Right ventricle myocardium superior (tissue), 1 donor: Measurements from ENCODE around the gene SLC35E4. TPM values are rescaled to one million over a fixed set of nuclear protein-coding genes. Genes with fewer than 3 reads are reported as not detected.
"Not testable (repeated sequence)": the region's sequence is repeated elsewhere in the genome, so short reads cannot be mapped to it uniquely, and the experiment has no call there.

Experiments used
- ATAC-seq: fragments of 200-7000 bp; cut with Tn5 transposase; one replicate; pipeline ENCODE4 v1.9.1; 2020; ENCODE audit warnings: mild to moderate bottlenecking; ENCODE audit not compliant: poor library complexity
- DNase-seq: peaks from one replicate; pipeline ENCODE4 v3.0.0-alpha.2; 2020
- intact Hi-C: fragments of 100-400 bp; cut with DNase I; formaldehyde crosslinking; loops from one replicate; pipeline ENCODE4 v1.11.2; 2022
- total RNA-seq: library from RNA; stranded (reverse); fragmentation: NEBNext Ultra II Directional; extraction: Animal tissue kit (Norgen Biotek cat#: 25700); gene quantifications from one replicate; pipeline ENCODE4 v1.2.1, GENCODE V29; 2021
- donor health status: DM: no; HTN: yes; CAD: no; lungs with severe emphysema.

Gene SLC35E4
- total RNA-seq, 1 donor from 2014 or later = 4.1 TPM

- intact Hi-C loops = no loop called here
- ATAC-seq (peak; percentile 44), DNase-seq (peak; percentile 63)
Measured at GRCh38 chr22:30609260-30610185, 26.1 kb upstream of the SLC35E4 start.

GRCh38 chr22:30610299-30610698, 25.3 kb upstream of the SLC35E4 start:
- DNase-seq (peak; percentile 70), ATAC-seq (no peak)
- intact Hi-C loops = no loop called here

GRCh38 chr22:30611197-30611596, 24.4 kb upstream of the SLC35E4 start:
- intact Hi-C loops = no loop called here
- no peak for DNase-seq
- no peak for ATAC-seq

GRCh38 chr22:30612789-30613188, 22.8 kb upstream of the SLC35E4 start:
- ATAC-seq (no peak), DNase-seq (no peak)
- intact Hi-C loops = no loop called here

- DNase-seq = no peak
- intact Hi-C loops = no loop called here
Measured at GRCh38 chr22:30614268-30614667, 21.3 kb upstream of the SLC35E4 start.

GRCh38 chr22:30614879-30615278, 20.7 kb upstream of the SLC35E4 start:
- no peak for ATAC-seq
- intact Hi-C loops = no loop called here

More at GRCh38 chr22:30614268-30614667, 21.3 kb upstream of the SLC35E4 start:
- no peak for ATAC-seq

GRCh38 chr22:30615543-30615954, 20.0 kb upstream of the SLC35E4 start:
- peak; percentile 29 for ATAC-seq
- intact Hi-C loops = no loop called here

More at GRCh38 chr22:30614879-30615278, 20.7 kb upstream of the SLC35E4 start:
- DNase-seq = no peak

GRCh38 chr22:30617819-30618218, 17.8 kb upstream of the SLC35E4 start:
- DNase-seq (no peak), ATAC-seq (no peak)
- intact Hi-C loops = no loop called here

More at GRCh38 chr22:30615543-30615954, 20.0 kb upstream of the SLC35E4 start:
- DNase-seq = no peak

GRCh38 chr22:30619909-30620308, 15.7 kb upstream of the SLC35E4 start:
- ATAC-seq, DNase-seq: not testable (repeated sequence)
- intact Hi-C loops = loop anchor here (10.0 kb wide), 1 partner anchor 305 kb away; no protein-coding TSS in a partner anchor

- intact Hi-C loops = loop anchor here (10.0 kb wide), 1 partner anchor 298 kb away; no protein-coding TSS in a partner anchor
- no peak for DNase-seq
- no peak for ATAC-seq
Measured at GRCh38 chr22:30626413-30626812, 9.2 kb upstream of the SLC35E4 start.

GRCh38 chr22:30627471-30627870, 8.1 kb upstream of the SLC35E4 start:
- no peak for ATAC-seq
- intact Hi-C loops = loop anchor here (10.0 kb wide), 1 partner anchor 297 kb away; no protein-coding TSS in a partner anchor
- no peak for DNase-seq

- peak; percentile 91 for ATAC-seq
- DNase-seq = no peak
- intact Hi-C loops = loop anchor here (10.0 kb wide), 1 partner anchor 296 kb away; no protein-coding TSS in a partner anchor
Measured at GRCh38 chr22:30628491-30628890, 7.1 kb upstream of the SLC35E4 start.

GRCh38 chr22:30631469-30631868, 4.1 kb upstream of the SLC35E4 start:
- intact Hi-C loops = loop anchor here (5.0 kb wide), 1 partner anchor 126 kb away; no protein-coding TSS in a partner anchor
- DNase-seq, ATAC-seq: not testable (repeated sequence)

- intact Hi-C loops = loop anchor here (5.0 kb wide), 1 partner anchor 123 kb away; no protein-coding TSS in a partner anchor
- DNase-seq (peak; percentile 91), ATAC-seq (peak; percentile 82)
Measured at GRCh38 chr22:30634471-30635233, 929 bp upstream of the SLC35E4 start.

GRCh38 chr22:30636226-30637077, 871 bp downstream of the SLC35E4 start:
- intact Hi-C loops = no loop called here
- ATAC-seq = peak; percentile 2
- DNase-seq = peak; percentile 49

GRCh38 chr22:30637701-30638114, 2.1 kb downstream of the SLC35E4 start:
- DNase-seq (no peak), ATAC-seq (no peak)
- intact Hi-C loops = no loop called here

- intact Hi-C loops = no loop called here
- DNase-seq (no peak), ATAC-seq (no peak)
Measured at GRCh38 chr22:30640361-30640760, 4.8 kb downstream of the SLC35E4 start.

GRCh38 chr22:30640839-30641430, 5.4 kb downstream of the SLC35E4 start:
- DNase-seq = no peak
- intact Hi-C loops = no loop called here
- ATAC-seq = peak; percentile 59
